ENCODE results near the gene FAM120A.

FAM120A gene

GRCh38 chr9:93577078-93577974 is 125.8 kb downstream of the FAM120A start:
- DNase-seq (ENCODE audit: low read depth), result peak; percentile 29
- peak overlapping the region; percentile 71 for H3K4me3 ChIP-seq (ENCODE audit: low read length)
- TF ChIP-seq CTCF (conservative IDR thresholded peaks at IDR 0.05; ENCODE audit: low read length), result no peak

DNA sequence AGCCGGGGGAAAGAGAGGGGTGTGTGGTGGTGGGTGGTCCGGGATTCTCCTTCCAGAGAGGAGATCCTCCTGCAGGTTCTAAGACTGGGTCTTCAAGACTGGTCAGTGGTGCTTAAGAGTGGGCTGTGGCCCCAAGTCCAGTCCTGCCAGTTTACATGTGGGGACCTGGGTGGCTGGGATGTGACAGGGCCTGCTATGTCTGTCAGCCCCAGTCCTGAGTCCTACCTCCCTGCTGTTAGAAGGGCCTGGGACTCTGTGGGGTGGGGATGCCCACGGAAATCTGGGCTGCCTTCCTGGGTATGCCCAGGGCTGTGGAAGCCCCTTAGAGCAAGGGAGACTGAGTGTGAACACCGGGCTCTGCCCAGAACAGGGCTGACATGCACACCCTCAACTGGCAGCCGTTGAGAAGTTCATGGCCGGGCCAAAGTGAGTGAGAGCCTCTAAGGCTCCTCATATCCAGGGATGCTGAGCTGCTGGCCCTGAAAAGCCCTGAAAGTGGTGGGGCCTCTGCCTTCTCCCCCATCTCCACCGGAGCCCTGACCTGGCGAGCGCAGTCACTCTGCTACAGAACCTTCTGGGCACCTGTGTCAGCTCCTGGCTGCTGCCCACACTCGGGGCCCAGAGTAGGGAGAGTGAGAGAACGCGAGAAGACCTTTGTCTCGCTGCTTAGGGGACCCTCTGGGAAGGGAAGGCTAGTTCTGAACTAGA is 126.6 kb downstream of the FAM120A start:
- no peak for TF ChIP-seq CTCF (conservative IDR thresholded peaks at IDR 0.05; ENCODE audit: low read length)
- DNase-seq (ENCODE audit: low read depth), result no peak
- peak overlapping the region; percentile 71 for H3K4me3 ChIP-seq (ENCODE audit: low read length)

DNA sequence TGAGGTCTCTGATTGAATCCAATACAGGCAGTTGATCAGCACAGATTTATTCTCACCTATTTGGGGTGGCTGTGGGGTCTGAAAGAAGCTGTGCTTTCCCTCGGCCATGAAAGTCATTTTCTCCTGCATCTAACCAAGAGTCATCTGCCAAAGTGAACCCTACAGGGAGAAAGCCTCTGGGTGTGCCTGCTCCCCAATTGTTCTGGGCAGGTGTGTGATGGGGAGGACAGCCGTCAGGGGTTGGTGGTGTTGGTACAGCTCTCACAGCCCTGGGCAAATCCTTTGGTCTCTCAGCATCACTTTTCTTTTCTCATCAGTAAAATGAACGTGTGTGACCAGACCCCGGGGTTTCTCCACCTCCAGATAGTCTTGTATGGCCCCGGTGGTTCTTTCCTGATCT is 127.4 kb downstream of the FAM120A start:
- no peak for DNase-seq (ENCODE audit: low read depth)
- peak overlapping the region; percentile 5; the same call in 1 of the 2 replicates for H3K4me3 ChIP-seq (ENCODE audit: low read length)
- TF ChIP-seq CTCF (conservative IDR thresholded peaks at IDR 0.05; ENCODE audit: low read length), result no peak

DNA sequence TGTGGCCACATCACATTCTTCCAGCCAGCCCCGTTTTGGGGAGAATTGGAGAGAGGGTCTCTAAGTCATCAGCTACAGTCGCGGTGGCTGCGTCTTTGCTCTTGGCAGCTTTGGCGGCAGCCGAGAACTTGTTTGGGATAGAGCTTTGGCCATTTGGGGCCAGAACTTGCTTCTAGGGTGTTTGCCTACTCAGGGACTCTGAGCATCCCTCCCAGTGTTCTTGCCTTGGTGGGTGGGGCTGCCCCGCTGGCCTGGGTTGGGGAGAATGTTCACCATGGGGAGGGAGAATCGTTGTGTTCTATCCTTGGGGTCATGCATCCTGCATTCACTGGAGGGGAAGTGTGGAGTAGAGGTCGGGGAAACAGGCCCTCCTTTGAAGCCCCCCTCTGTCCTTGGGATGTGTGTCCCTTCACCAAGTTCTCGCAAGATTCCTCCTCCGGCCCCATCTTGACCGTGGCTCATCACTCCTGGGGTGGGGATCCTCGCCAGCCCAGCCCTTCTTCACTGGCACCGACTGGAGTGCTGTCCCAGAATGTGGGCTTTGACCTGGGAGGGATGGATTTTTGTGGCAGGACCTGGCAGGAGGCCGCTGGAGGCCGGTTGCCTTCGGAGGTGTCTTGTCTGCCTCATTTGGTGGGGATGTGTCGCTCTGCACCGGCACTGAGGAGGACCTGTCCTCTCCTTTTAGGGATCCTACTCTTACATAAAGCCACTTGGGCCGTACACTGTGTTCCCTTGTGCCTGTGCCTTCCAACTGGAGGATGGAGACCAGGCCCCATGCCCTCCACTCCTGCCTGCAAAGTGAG is 128.4 kb downstream of the FAM120A start:
- no peak for DNase-seq (ENCODE audit: low read depth)
- no peak for TF ChIP-seq CTCF (conservative IDR thresholded peaks at IDR 0.05; ENCODE audit: low read length)
- H3K4me3 ChIP-seq (ENCODE audit: low read length), result no peak overlapping the region

GRCh38 chr9:93580654-93581380 is 129.3 kb downstream of the FAM120A start:
- H3K4me3 ChIP-seq (ENCODE audit: low read length), result no peak overlapping the region
- TF ChIP-seq CTCF (conservative IDR thresholded peaks at IDR 0.05; ENCODE audit: low read length), result no peak
- no peak for DNase-seq (ENCODE audit: low read depth)

- TF ChIP-seq CTCF (conservative IDR thresholded peaks at IDR 0.05; ENCODE audit: low read length), result no peak
- no peak for DNase-seq (ENCODE audit: low read depth)
- H3K4me3 ChIP-seq (ENCODE audit: low read length), result no peak overlapping the region
Observed at GRCh38 chr9:93582115-93582514, 130.6 kb downstream of the FAM120A start.
